Astrocyte of the cerebellum (primary cell): Measurements from ENCODE around the gene DLG2.

Experiments
- DNase-seq: peaks from one replicate; pipeline ENCODE4 v3.0.0-alpha.2; 2011; ENCODE audit warnings: low read depth
- H3K4me3 ChIP-seq: 2 replicates; pipeline ENCODE4 v1.5.1; 2011; ENCODE audit warnings: mild to moderate bottlenecking, low read depth, low read length, moderate library complexity
- CTCF ChIP-seq: IDR thresholded peaks from 2 replicates; pipeline ENCODE4 v1.5.1; 2012; ENCODE audit warnings: low read length, low read depth, moderate library complexity, mild to moderate bottlenecking; ENCODE audit errors: missing control alignments
- in situ Hi-C: cut with HindIII; loops from 2 replicates; pipeline ENCODE4 v1.10.0; 2017; ENCODE audit warnings: low sequenced_read_pairs

The DLG2 gene

GRCh38 chr11:85534806-85535205 is 92.3 kb downstream of the DLG2 start:
- in situ Hi-C loops: no loop called here

GRCh38 chr11:85531191-85531897 is 95.8 kb downstream of the DLG2 start:
- H3K4me3 ChIP-seq: no peak overlapping the region
- TF ChIP-seq CTCF: no peak
- in situ Hi-C loops: no loop called here
- no peak for DNase-seq

More at GRCh38 chr11:85534806-85535205, 92.3 kb downstream of the DLG2 start:
- TF ChIP-seq CTCF: no peak
- no peak for DNase-seq
- H3K4me3 ChIP-seq: no peak overlapping the region

DNA sequence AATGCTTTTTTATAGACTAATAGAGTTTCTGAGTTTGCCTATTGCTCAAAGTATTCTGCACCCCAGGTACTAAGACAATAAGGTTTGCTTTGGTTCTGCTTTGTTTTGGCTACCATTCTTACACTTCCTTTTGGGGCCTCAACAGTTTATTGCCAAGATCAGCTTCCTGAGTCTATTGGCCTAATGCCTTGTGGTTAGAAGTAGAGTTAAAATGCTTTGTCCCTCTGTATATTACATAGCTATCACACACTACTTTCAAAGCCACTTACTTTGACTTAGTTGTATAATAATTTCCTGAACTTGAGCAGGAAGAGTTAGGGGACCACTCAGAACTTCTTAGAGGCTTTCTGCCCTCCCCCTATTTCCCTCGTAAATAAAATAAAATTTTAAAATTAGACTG is 96.5 kb downstream of the DLG2 start:
- in situ Hi-C loops: no loop called here
- no peak overlapping the region for H3K4me3 ChIP-seq
- peak; percentile 62 for DNase-seq
- no peak for TF ChIP-seq CTCF

DNA sequence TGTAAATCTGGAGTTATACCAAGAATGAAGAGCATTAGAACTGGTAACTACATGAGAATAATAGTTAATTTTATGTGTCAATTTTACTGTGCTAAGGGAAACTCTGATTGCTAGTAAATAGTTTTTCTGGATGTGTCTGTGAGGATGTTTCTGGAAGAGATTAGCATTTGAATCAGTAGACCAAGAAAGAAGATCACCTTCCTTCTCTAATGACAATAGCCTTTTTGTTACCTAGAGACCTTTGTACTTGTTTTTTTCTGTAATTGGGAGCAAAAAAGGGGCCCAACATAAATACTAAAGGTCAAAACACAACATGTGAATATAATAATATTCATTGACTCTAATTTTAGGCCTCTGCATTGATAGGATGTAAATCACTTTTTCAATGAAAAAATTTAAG is 100.6 kb downstream of the DLG2 start:
- no peak overlapping the region for H3K4me3 ChIP-seq
- no peak for TF ChIP-seq CTCF
- in situ Hi-C loops: no loop called here
- no peak for DNase-seq

- no peak for TF ChIP-seq CTCF
- no peak overlapping the region for H3K4me3 ChIP-seq
- in situ Hi-C loops: no loop called here
Observed at GRCh38 chr11:85525686-85526085, 101.5 kb downstream of the DLG2 start.

GRCh38 chr11:85517272-85517671 is 109.9 kb downstream of the DLG2 start:
- in situ Hi-C loops: no loop called here
- no peak overlapping the region for H3K4me3 ChIP-seq
- DNase-seq: no peak

More at GRCh38 chr11:85525686-85526085, 101.5 kb downstream of the DLG2 start:
- no peak for DNase-seq

More at GRCh38 chr11:85517272-85517671, 109.9 kb downstream of the DLG2 start:
- no peak for TF ChIP-seq CTCF
